Hematopoietic multipotent progenitor cell treated with erythropoietin and hydrocortisone succinate and interleukin-3 and kit ligand, for 17 days (in vitro differentiated cells): Measurements from ENCODE around the gene LRP1B.

Experiments used
- DNase-seq: peaks from one replicate; pipeline ENCODE4 v3.0.0-alpha.2; 2015; ENCODE audit warnings: low spot score

Gene LRP1B

DNA sequence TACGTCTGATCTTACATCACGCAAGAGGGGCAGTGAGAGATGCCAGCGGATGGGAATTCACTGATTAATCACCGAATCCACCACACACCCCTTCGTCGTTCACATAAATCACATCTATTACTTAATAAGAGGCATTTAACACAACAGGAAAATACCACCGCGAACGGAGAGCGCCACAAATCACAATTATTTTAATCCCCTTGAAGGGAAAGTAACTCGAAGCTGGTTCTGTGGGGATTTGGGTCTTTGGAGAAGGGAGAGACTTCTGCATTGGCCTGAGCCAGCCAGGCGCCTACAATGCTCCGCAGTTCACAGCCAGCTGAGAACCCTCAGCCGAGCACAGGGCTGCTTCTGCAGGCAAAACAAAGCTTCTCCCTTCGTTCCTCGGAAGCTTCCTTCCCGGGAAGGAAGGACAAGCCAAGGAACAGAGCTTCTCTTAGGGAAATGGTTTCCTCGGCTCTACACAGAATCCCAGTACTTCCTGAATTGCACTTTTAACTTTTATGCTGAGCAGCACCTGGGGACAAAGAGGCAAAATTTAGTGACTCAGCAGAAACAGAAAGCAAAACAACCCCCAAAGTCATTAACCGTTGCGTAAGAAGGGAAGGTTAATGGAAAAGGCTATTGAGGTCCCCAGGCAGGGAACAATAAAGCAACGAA lies at the start of gene LRP1B:
LRP1B (minus strand) TSS at position 7 of the 660 bp plus-strand sequence. CDS start 287 bp downstream, outside the sequence.
- DNase-seq: no peak

DNA sequence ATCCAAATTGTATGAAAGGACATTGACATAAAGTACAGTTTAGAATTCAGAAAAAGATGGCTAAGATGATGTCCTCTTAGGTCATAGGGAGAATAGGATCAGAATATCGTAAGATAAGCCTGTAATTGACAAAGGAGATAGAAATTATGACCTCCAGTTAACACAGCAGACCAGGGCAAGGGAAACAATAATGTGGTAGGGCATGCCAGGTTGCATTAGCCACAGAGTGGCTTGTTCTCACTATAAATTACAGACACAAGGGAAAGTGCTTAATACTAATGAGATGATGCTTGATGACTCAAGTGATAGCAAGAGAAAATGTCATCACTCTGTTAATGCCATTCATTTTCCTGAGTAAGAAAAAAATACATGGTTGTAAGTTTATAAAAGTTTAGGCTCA lies 48.9 kb upstream of the LRP1B start:
- no peak for DNase-seq

GRCh38 chr2:142178604-142179003 lies 47.8 kb upstream of the LRP1B start:
- no peak for DNase-seq

DNA sequence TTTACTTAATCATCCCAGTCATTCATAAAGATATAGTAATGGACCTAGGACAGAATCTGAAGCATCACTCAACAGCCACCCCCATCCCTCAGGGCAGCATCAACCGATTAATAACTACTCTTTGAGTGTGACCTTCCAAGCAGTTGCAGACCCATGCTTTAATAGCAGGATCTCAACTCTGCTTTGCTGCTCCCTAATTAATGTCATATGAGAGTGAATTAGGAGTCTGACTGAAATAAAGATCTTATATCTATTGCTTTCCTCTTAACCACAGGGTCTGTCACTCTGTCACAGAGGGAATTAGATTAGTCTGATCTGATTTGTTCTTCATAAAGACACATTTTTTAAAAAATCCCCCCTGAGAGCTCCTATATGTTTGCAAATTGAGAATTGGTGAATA lies 46.1 kb upstream of the LRP1B start:
- DNase-seq: no peak

DNA sequence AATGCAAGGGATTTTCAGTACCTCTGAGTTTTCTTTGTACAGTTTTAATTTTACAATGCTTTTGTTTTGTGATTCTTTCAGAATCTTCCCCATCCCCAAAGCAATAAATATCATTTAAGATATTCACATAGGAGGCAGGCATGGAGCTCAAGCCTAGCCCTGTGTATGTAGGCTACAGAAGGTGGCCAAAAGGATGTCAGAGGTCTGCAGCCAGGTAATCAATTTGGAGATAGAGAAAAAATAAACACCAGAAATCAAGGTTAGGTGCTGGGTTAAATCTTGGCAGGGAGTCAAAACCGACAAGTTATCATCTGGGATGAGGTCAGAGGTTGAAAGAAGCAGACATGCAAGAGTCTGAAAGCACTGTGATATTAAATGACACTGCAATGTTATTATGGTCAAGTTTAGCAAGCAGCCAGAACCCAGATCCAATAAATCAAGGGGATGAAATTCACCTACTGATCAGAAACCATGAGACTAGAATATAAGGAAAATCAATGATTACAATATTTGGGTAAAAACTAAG lies 45.1 kb upstream of the LRP1B start:
- no peak for DNase-seq

- DNase-seq: no peak
Observed at GRCh38 chr2:142174176-142174575, 43.4 kb upstream of the LRP1B start.

DNA sequence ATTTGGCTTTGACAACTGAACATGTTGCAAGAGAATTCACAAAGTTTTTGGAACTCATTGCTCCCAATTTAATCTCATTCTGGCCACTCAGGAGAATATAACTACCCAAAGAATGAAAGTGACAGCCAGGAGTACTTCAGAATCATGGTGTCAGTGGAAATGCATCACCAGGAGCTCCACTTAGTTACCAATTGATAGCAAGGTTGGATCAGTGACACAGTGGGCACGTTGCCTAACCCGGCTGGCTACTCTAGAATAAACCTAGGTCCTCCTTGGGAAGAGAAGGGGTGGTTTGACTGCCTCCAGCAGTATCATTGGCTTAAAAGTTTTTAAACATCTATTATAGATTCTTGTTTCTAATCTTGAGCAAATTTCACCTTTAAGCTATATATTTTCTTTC lies 40.0 kb upstream of the LRP1B start:
- DNase-seq: no peak

DNA sequence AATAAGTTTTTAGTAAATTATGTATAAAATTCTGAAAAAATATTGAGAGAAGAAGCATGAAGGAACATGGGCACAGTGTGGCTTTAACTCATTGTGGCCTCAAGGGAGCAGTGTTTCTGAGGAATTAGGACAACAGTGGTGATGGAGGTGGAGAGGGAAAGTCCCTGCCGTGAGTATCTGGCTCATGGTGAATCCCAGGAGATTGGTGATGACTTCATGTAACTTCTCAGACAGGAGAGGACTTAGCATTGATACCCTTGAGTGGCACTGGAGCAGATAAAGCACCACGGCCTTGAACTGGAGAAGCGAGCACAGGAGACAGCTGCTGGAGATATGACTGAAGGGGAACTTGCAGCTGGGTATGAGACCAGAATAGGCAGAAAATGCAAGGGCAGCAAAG lies 35.0 kb upstream of the LRP1B start:
- DNase-seq: no peak

GRCh38 chr2:142153601-142154000 lies 22.8 kb upstream of the LRP1B start:
- DNase-seq: no peak

DNA sequence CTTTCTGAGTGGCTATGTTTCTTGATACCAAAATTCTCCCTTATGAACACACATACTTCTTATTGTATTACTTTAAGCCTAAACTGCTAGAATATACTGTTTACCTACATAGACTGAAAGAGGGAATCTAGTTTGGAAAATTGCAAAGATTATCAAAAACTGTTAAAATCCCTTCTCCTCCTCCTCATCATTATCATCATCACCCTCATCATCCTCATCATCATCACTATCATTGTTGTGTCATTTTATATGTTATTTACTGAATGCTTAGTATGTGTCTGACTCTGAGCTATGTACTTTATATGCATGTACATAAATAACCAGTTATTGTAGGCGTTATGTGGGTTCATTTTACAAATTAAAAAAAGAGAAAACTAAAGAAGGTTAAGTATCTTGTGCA lies 19.6 kb upstream of the LRP1B start:
- no peak for DNase-seq

DNA sequence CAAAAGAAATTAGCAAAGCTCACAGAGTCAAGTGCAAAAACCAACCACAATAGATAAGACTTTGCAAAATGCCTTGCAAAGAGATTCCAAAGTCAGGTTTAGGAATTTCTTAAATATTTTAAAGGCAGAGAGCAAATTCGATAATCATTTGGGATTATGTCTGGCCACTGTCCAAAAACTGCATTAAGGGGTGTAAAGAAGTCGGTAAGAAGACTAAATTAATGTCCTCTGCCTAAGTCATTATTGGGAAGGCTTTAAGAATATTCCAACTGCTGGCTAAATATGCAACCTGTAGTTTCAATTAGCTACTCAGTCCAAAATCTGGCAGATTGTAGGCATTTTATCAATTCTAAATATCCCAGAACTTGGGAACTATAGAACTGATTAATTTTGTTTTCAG lies 13.7 kb upstream of the LRP1B start:
- DNase-seq: no peak

- DNase-seq: no peak
Observed at GRCh38 chr2:142142595-142142994, 11.8 kb upstream of the LRP1B start.

DNA sequence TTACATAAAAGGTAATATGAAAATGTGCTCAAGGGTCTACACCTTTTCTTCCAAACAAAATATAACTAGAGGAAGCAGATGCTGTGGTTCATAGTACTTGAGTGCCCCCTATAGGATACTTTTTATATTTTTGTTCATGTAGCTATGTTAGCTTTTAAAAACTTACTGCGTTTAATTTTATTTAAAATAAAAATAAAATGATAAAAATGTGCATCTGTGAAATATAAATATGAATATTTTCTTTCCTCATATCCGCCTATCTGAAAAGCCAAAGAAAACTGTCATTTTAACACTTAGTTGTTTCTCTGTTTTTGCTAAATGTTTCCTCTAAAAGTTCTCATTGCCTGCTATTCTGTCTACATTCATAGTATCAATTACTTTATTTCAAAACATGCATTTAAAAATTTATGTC lies 9.6 kb upstream of the LRP1B start:
- no peak for DNase-seq

DNA sequence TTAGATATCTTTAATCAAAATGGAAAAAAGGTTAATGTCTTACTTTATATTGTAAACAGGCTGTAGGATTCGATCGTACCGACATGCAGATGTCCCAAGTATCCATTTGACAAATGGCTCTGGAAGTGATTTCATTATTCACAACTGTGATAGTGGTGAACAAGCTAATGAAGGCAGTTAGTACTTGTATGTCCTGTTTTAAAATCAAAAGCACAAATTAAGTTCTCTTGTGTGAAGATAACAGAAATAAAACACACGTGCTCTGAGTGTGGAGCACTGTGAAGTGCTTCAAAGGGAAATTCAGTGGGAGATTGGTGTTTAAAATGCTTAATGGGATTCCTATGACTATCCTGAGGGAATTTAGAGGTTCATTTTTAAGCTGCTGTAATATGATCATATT lies 8.6 kb upstream of the LRP1B start:
- no peak for DNase-seq

- no peak for DNase-seq
Observed at GRCh38 chr2:142136571-142136970, 5.8 kb upstream of the LRP1B start.

GRCh38 chr2:142134911-142135310 lies 4.1 kb upstream of the LRP1B start:
- no peak for DNase-seq

GRCh38 chr2:142130111-142131009 lies 456 bp downstream of the LRP1B start:
- no peak for DNase-seq

DNA sequence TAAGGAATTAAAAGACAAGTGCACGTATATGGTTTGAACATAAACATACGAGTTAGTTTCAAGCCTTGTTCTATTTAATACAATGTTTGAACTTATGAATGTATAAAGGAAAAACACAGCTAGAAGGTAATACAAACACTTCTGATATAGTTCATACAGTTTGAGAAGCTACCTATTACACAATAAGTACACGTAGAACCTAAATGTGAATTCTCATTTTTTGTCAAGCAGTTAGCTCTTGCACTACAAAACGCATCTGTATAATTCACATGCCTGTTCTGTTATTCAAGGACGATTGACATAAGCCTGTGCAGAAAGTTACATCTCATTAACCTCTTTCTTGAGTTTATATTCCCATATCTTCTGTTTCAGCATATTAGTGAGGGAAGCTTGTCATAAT lies 2.7 kb downstream of the LRP1B start:
- no peak for DNase-seq

- DNase-seq: no peak
Observed at GRCh38 chr2:142127248-142127647, 3.6 kb downstream of the LRP1B start.

GRCh38 chr2:142124706-142125105 lies 6.1 kb downstream of the LRP1B start:
- DNase-seq: no peak

DNA sequence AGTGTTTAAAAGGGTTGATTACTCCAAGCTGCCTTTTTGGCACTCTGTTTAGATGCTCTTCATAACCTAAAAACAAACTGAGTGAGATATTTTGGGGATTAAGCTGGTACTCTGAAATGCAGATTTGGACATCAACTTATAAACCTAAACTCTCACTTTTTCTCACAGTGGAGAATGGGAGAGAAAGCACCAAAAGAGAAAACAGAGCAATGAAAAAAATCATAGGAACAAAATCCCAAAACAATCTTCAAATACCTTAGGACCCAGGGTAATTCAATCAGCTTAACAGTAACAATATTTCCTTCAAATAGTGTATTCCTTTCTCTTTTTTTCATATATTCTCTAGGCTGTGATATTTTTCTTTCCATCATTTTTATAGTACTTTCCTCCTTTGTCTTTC lies 11.5 kb downstream of the LRP1B start:
- DNase-seq: no peak

GRCh38 chr2:142112757-142113221 lies 18.0 kb downstream of the LRP1B start:
- no peak for DNase-seq

- DNase-seq: no peak
Observed at GRCh38 chr2:142104134-142104758, 26.6 kb downstream of the LRP1B start.
